H54 (cell line): ENCODE data around the gene OR6P1.

ENCODE experiments used
- DNase-seq: peaks from one replicate; pipeline ENCODE4 v3.0.0; 2011; ENCODE audit warnings: low spot score, mixed read lengths; ENCODE audit not compliant: insufficient read length
- FAIRE-seq: peaks from 3 replicates; lab custom pipeline; 2011; peaks lifted over from hg19 to GRCh38; lab: Jason Lieb, UNC
- POLR2A ChIP-seq: IDR thresholded peaks from 2 replicates; pipeline ENCODE4 v1.6.1; 2011; ENCODE audit warnings: low read depth, mild to moderate bottlenecking, low read length

The OR6P1 gene

GRCh38 chr1:158570480-158570879 lies at the start of gene OR6P1:
Gene OR6P1, minus strand, starts transcription at chr1:158570580. Its CDS starts 6,976 bp downstream, at chr1:158563604.
- DNase-seq (no peak), FAIRE-seq (no peak)
- no peak for TF ChIP-seq POLR2A

- no peak for FAIRE-seq
- no peak for DNase-seq
- TF ChIP-seq POLR2A, result no peak
These were observed 43.4 kb upstream of the OR6P1 start for GRCh38 chr1:158613764-158614163.

- FAIRE-seq, result no peak
- no peak for DNase-seq
- no peak for TF ChIP-seq POLR2A
These were observed 41.5 kb upstream of the OR6P1 start for GRCh38 chr1:158611916-158612315.

GRCh38 chr1:158607296-158607695 lies 36.9 kb upstream of the OR6P1 start:
- no peak for TF ChIP-seq POLR2A
- DNase-seq, result no peak
- no peak for FAIRE-seq

GRCh38 chr1:158604968-158605367 lies 34.6 kb upstream of the OR6P1 start, which contains the start of gene OR10Z1:
Gene OR10Z1, plus strand, starts transcription at chr1:158605268. Its CDS starts 1,171 bp downstream, at chr1:158606439.
- no peak for DNase-seq
- FAIRE-seq, result no peak
- no peak for TF ChIP-seq POLR2A

GRCh38 chr1:158600735-158601134 lies 30.4 kb upstream of the OR6P1 start:
- DNase-seq, result no peak
- TF ChIP-seq POLR2A, result no peak
- no peak for FAIRE-seq

- no peak for FAIRE-seq
- no peak for DNase-seq
- no peak for TF ChIP-seq POLR2A
These were observed 16.6 kb upstream of the OR6P1 start for GRCh38 chr1:158586942-158587341.

GRCh38 chr1:158583962-158584361 lies 13.6 kb upstream of the OR6P1 start:
- FAIRE-seq, result no peak
- no peak for DNase-seq
- no peak for TF ChIP-seq POLR2A

GRCh38 chr1:158579733-158580132 lies 9.4 kb upstream of the OR6P1 start, which contains the start of gene OR10X1:
Gene OR10X1, minus strand, starts transcription at chr1:158579899. Its CDS starts 0 bp downstream, at chr1:158579899.
- FAIRE-seq, result no peak
- TF ChIP-seq POLR2A, result no peak
- DNase-seq, result no peak

GRCh38 chr1:158577561-158577960 lies 7.2 kb upstream of the OR6P1 start:
- FAIRE-seq, result no peak
- TF ChIP-seq POLR2A, result no peak
- DNase-seq, result no peak

GRCh38 chr1:158572226-158572625 lies 1.8 kb upstream of the OR6P1 start:
- no peak for TF ChIP-seq POLR2A
- FAIRE-seq, result no peak

GRCh38 chr1:158564608-158565007 lies 5.8 kb downstream of the OR6P1 start:
- DNase-seq (no peak), FAIRE-seq (no peak)
- TF ChIP-seq POLR2A, result no peak

More at GRCh38 chr1:158572226-158572625, 1.8 kb upstream of the OR6P1 start:
- no peak for DNase-seq

GRCh38 chr1:158563853-158564252 lies 6.5 kb downstream of the OR6P1 start:
- DNase-seq (no peak), FAIRE-seq (no peak)
- no peak for TF ChIP-seq POLR2A

GRCh38 chr1:158559696-158560095 lies 10.7 kb downstream of the OR6P1 start:
- no peak for FAIRE-seq
- DNase-seq, result no peak
- TF ChIP-seq POLR2A, result no peak

- TF ChIP-seq POLR2A, result no peak
- DNase-seq (no peak), FAIRE-seq (no peak)
These were observed 16.0 kb downstream of the OR6P1 start, which contains the start of gene OR6Y1 for GRCh38 chr1:158554352-158554751. Gene OR6Y1, minus strand, starts transcription at chr1:158554405. Its CDS starts 6,300 bp downstream, at chr1:158548105.
